WTC11 (cell line): ENCODE measurements around the gene OR2V2. TPM values are rescaled to one million over a fixed set of nuclear protein-coding genes. Genes with fewer than 3 reads are reported as not detected.

Experiments used
- ATAC-seq: fragments of 200-7000 bp; cut with Tn5 transposase; 2 replicates; pipeline ENCODE4 v1.10.0; 2021; ENCODE audit warnings: mild to moderate bottlenecking, moderate library complexity
- CTCF ChIA-PET: fragments of 300-600 bp; sonication (Branson Sonifier 250); formaldehyde crosslinking; loops from one replicate; lab custom pipeline; 2021; ENCODE audit warnings: antibody characterized with exemption; lab: Charles Lee
- POLR2A ChIA-PET: fragments of 350-600 bp; sonication (Branson Sonifier 250); formaldehyde crosslinking; loops from one replicate; lab custom pipeline; 2021; ENCODE audit warnings: antibody characterized with exemption; lab: Charles Lee
- DNase-seq: peaks from one replicate; pipeline ENCODE4 v3.0.0; 2021; ENCODE audit warnings: low spot score
- H3K27ac Mint-ChIP-seq: 2 replicates; pipeline ENCODE4 v1.8.0; 2021; ENCODE audit warnings: mixed read lengths
- H3K27me3 Mint-ChIP-seq: 2 replicates; pipeline ENCODE4 v1.8.0; 2021; ENCODE audit warnings: low read depth, mild to moderate bottlenecking, moderate library complexity, mixed read lengths
- H3K36me3 Mint-ChIP-seq: 2 replicates; pipeline ENCODE4 v1.8.0; 2021; ENCODE audit warnings: mixed read lengths
- H3K4me1 Mint-ChIP-seq: 2 replicates; pipeline ENCODE4 v1.8.0; 2022; ENCODE audit warnings: mixed read lengths
- H3K4me3 Mint-ChIP-seq: 2 replicates; pipeline ENCODE4 v1.8.0; 2021; ENCODE audit warnings: mild to moderate bottlenecking, moderate library complexity, mixed read lengths
- H3K9me3 Mint-ChIP-seq: 2 replicates; pipeline ENCODE4 v1.8.0; 2021; ENCODE audit warnings: mixed read lengths
- CBFB ChIP-seq: sonication (generic); formaldehyde crosslinking; IDR thresholded peaks from 2 replicates; pipeline ENCODE4 v1.8.1; 2022; ENCODE audit warnings: mild to moderate bottlenecking, low read depth, missing genetic modification reagents
- CREB1 ChIP-seq: sonication (generic); formaldehyde crosslinking; IDR thresholded peaks from 2 replicates; pipeline ENCODE4 v1.8.0; 2023; ENCODE audit warnings: mild to moderate bottlenecking, missing genetic modification reagents
- ESRRA ChIP-seq: sonication (generic); formaldehyde crosslinking; IDR thresholded peaks from 2 replicates; pipeline ENCODE4 v1.8.1; 2022; ENCODE audit warnings: mild to moderate bottlenecking, missing genetic modification reagents, borderline replicate concordance
- FOXP1 ChIP-seq: sonication (generic); formaldehyde crosslinking; IDR thresholded peaks from 2 replicates; pipeline ENCODE4 v1.8.0; 2022; ENCODE audit warnings: missing genetic modification reagents, mild to moderate bottlenecking, moderate library complexity, borderline replicate concordance
- GABPB1 ChIP-seq: sonication (generic); formaldehyde crosslinking; IDR thresholded peaks from 2 replicates; pipeline ENCODE4 v1.8.1; 2023; ENCODE audit warnings: mild to moderate bottlenecking, missing genetic modification reagents
- GRHL2 ChIP-seq: fragments of 250-450 bp; sonication (Bioruptor Pico); IDR thresholded peaks from 2 replicates; pipeline ENCODE4 v1.8.0; 2022; ENCODE audit warnings: mild to moderate bottlenecking, moderate library complexity; ENCODE audit not compliant: insufficient replicate concordance, severe bottlenecking
- HMGA2 ChIP-seq: fragments of 250-450 bp; sonication (Bioruptor Pico); IDR thresholded peaks from 2 replicates; pipeline ENCODE4 v1.4.0; 2021; ENCODE audit warnings: mild to moderate bottlenecking, moderate library complexity
- JUN ChIP-seq: sonication (generic); formaldehyde crosslinking; IDR thresholded peaks from 2 replicates; pipeline ENCODE4 v1.8.0; 2023; ENCODE audit warnings: mild to moderate bottlenecking, missing genetic modification reagents
- KAT7 ChIP-seq: sonication (generic); formaldehyde crosslinking; IDR thresholded peaks from 2 replicates; pipeline ENCODE4 v1.8.1; 2023; ENCODE audit warnings: missing genetic modification reagents, mild to moderate bottlenecking, borderline replicate concordance
- MXD4 ChIP-seq: fragments of 250-450 bp; sonication (Bioruptor Pico); IDR thresholded peaks from 2 replicates; pipeline ENCODE4 v1.8.0; 2021; ENCODE audit warnings: mild to moderate bottlenecking, moderate library complexity, borderline replicate concordance
- NFE2L1 ChIP-seq: sonication (generic); formaldehyde crosslinking; IDR thresholded peaks from 2 replicates; pipeline ENCODE4 v1.8.1; 2023; ENCODE audit warnings: missing genetic modification reagents
- RELA ChIP-seq: sonication (generic); formaldehyde crosslinking; IDR thresholded peaks from 2 replicates; pipeline ENCODE4 v1.8.1; 2022; ENCODE audit warnings: missing genetic modification reagents, mild to moderate bottlenecking, borderline replicate concordance
- SOX15 ChIP-seq: fragments of 250-450 bp; sonication (Bioruptor Pico); IDR thresholded peaks from 2 replicates; pipeline ENCODE4 v1.9.0; 2021; ENCODE audit warnings: mild to moderate bottlenecking
- TEAD1 ChIP-seq: sonication (generic); formaldehyde crosslinking; IDR thresholded peaks from 2 replicates; pipeline ENCODE4 v1.8.0; 2022; ENCODE audit warnings: mild to moderate bottlenecking, missing genetic modification reagents
- ZNF232 ChIP-seq: sonication (generic); formaldehyde crosslinking; IDR thresholded peaks from 2 replicates; pipeline ENCODE4 v1.8.0; 2022; ENCODE audit warnings: mild to moderate bottlenecking, missing genetic modification reagents
- ZNF317 ChIP-seq: sonication (generic); formaldehyde crosslinking; IDR thresholded peaks from 2 replicates; pipeline ENCODE4 v1.8.1; 2023; ENCODE audit warnings: low read depth, mild to moderate bottlenecking, moderate library complexity, missing genetic modification reagents, borderline replicate concordance
- total RNA-seq: library from RNA; stranded (reverse); gene quantifications from 3 replicates; pipeline ENCODE4 v1.2.3, GENCODE V29; 2021
- TF ChIP-seq, protein P1 (sequence below): sonication (generic); formaldehyde crosslinking; IDR thresholded peaks from 2 replicates; pipeline ENCODE4 v1.8.1; 2022; ENCODE audit warnings: mild to moderate bottlenecking, moderate library complexity, missing genetic modification reagents
- TF ChIP-seq, protein P2 (sequence below): sonication (generic); formaldehyde crosslinking; conservative IDR thresholded peaks from 2 replicates; pipeline ENCODE4 v1.8.1; 2022; ENCODE audit warnings: mild to moderate bottlenecking, missing genetic modification reagents
- TF ChIP-seq, protein P3 (sequence below): fragments of 250-450 bp; sonication (Bioruptor Pico); conservative IDR thresholded peaks from 2 replicates; pipeline ENCODE4 v1.9.0; 2021; ENCODE audit warnings: mild to moderate bottlenecking
- TF ChIP-seq, protein P4 (sequence below): sonication (generic); formaldehyde crosslinking; IDR thresholded peaks from 2 replicates; pipeline ENCODE4 v1.8.0; 2022; ENCODE audit warnings: mild to moderate bottlenecking, missing genetic modification reagents
- TF ChIP-seq, protein P5 (sequence below): sonication (generic); formaldehyde crosslinking; IDR thresholded peaks from 2 replicates; pipeline ENCODE4 v1.8.1; 2023; ENCODE audit warnings: mild to moderate bottlenecking, missing genetic modification reagents
- TF ChIP-seq, protein P6 (sequence below): sonication (generic); formaldehyde crosslinking; IDR thresholded peaks from 2 replicates; pipeline ENCODE4 v1.8.1; 2023; ENCODE audit warnings: mild to moderate bottlenecking, moderate library complexity, missing genetic modification reagents

The OR2V2 gene
- total RNA-seq, 1 experiment from 2014 or later: not detected

DNA sequence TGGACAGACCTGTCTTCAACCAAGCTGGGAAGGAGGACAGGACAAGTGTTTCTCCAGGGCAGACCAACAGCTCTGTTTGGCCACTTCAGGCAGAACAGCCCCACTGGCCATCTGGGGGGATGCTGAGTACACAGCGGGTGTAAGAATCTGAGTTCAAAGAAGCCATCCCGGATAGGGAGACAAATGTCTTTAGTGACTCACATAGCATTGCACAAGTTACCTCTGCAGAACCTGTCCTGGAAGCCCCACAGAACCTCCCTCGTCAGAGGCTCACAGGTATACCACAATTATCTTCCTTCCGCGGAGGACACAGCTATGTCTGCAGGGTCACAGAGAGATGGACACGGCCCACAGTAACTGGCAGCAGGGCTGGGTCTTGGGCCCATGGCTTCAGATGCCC is 2.0 kb downstream of the OR2V2 start:
- H3K9me3 Mint-ChIP-seq: peaks cover 36% of the 10 kb centered on the region
- H3K4me3 Mint-ChIP-seq: no peak overlapping the region
- H3K4me1 Mint-ChIP-seq: peaks cover 34% of the 10 kb centered on the region
- no peak for ATAC-seq
- peaks cover 29% of the 10 kb centered on the region for H3K27me3 Mint-ChIP-seq
- peaks cover 22% of the 10 kb centered on the region for H3K36me3 Mint-ChIP-seq
- no peak overlapping the region for H3K27ac Mint-ChIP-seq
- ChIA-PET CTCF (no interaction called here), POLR2A (no interaction called here)
- TF ChIP-seq FOXP1 (CRISPR knock-in tag) (no peak), JUN (no peak), ZNF317 (CRISPR knock-in tag) (no peak), CREB1 (CRISPR knock-in tag) (no peak), RELA (CRISPR knock-in tag) (no peak), ZNF232 (no peak), GRHL2 (no peak), MXD4 (no peak), HMGA2 (CRISPR knock-in tag) (no peak)
- TF ChIP-seq, protein P1, sequence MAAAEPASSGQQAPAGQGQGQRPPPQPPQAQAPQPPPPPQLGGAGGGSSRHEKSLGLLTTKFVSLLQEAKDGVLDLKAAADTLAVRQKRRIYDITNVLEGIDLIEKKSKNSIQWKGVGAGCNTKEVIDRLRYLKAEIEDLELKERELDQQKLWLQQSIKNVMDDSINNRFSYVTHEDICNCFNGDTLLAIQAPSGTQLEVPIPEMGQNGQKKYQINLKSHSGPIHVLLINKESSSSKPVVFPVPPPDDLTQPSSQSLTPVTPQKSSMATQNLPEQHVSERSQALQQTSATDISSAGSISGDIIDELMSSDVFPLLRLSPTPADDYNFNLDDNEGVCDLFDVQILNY: no peak
- DNase-seq: no peak

DNA sequence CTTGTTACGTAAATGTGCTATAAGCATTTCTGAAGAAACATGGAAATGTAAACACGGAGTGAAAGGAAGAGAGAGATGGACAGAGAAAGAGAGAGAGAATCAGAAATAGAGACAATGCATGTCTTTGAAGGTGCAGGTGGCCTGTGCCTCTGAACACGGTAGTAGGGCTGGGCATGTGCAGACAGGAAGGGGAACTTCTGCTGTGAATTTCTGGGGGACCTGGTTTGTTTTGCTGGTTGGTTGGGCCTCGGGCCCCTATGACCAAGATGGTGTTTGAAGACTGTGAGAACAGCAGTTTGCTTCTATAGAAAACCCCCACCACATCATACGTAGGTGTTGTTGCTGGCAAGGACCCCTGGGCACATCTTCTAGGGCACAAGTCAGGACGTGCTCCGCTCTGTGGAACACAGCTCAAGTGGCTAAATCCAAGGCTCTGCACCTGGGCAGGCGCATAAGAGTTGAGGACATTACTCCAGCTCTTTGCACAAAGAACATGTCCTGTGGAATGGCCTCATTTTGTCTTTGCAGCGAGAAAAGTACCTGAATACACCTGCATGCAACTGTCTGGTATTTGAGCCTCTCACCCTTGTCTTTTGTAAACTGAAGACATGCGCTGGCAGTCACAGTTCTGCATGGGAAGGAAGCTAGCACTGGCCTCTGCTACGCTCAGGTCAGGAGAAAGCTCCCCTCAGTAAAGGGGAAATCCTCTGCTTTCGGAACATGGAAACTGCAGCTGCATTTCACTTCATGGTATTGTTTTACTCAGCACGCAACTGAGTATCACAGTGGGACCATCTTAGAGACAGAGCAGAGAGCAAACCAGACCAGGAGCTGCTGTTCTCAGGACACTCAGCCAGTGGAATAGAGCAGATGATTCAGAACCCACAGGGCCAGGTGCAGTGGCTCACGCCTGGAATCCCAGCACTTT is 2.7 kb downstream of the OR2V2 start:
- TF ChIP-seq NFE2L1 (CRISPR knock-in tag): no peak
- TF ChIP-seq GABPB1: no peak
- TF ChIP-seq, protein P2, sequence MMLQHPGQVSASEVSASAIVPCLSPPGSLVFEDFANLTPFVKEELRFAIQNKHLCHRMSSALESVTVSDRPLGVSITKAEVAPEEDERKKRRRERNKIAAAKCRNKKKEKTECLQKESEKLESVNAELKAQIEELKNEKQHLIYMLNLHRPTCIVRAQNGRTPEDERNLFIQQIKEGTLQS (CRISPR knock-in tag): no peak
- no peak for TF ChIP-seq ESRRA
- TF ChIP-seq, protein P3, sequence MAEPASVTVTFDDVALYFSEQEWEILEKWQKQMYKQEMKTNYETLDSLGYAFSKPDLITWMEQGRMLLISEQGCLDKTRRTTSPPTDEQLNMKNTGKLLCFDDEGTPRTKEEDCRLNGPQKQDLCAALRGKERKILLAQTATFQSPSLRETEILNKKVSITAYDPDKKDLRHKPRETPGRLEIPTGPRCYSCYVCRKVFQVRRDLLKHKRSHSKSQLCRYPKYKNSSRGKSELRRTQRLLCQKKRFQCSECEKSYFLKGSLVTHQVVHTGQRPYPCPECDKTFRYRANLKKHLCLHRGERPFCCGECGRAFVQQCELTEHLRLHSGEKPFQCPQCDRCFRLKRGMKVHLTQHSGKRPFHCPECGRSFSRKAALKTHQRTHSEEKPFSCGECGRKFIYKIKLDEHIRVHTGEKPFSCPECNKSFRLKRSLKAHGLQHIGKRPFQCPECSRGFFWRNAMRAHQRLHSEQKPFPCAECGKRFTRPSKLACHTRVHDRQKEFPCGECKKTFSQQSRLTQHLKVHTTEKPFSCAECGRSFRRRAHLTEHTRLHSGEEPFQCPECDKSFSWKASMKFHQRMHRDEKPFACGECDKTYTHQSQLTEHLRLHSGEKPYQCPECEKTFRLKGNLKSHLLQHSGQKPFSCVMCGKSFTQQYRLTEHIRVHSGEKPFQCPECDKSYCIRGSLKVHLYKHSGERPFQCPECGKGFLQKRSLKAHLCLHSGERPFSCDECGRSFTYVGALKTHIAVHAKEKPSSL (CRISPR knock-in tag): no peak
- no peak for TF ChIP-seq RELA (CRISPR knock-in tag)
- no peak for TF ChIP-seq SOX15 (CRISPR knock-in tag)
- no peak for TF ChIP-seq CBFB (CRISPR knock-in tag)

DNA sequence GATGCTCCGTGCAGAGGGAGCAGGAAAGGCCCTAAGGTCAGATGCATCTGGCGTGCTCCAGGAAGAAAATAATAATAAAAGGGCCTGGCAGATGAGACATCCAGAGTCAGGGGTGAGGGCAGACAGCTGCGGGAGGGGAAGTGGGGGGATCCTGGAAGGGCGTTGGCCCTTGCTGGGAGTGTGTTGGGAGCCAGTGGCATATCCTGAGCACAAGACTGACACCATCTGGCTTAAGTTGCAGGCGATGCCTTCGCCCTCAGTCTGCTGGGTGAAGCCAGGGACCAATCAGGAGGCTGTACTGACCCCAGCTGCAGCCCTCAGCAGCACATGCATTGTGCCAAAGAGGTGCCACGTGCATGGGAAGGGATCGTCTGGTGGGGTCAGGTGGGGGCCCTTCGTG is 3.8 kb downstream of the OR2V2 start:
- Mint-ChIP-seq H3K36me3 (peaks cover 9% of the 10 kb centered on the region), H3K4me3 (no peak overlapping the region), H3K27ac (no peak overlapping the region), H3K27me3 (peaks cover 35% of the 10 kb centered on the region), H3K9me3 (peaks cover 35% of the 10 kb centered on the region), H3K4me1 (peaks cover 34% of the 10 kb centered on the region)
- DNase-seq (peak; percentile 46), ATAC-seq (peak; percentile 97)
- CTCF ChIA-PET: interaction anchor here (0.6 to 2.8 kb wide), 6 partner anchors 10 to 314 kb away, joined by 3 to 11 read pairs (median 4); no protein-coding TSS in a partner anchor
- POLR2A ChIA-PET: interaction anchor here (0.8 kb wide), 1 partner anchor 108 kb away, joined by 3 read pairs; no protein-coding TSS in a partner anchor
- TF ChIP-seq, protein P4, sequence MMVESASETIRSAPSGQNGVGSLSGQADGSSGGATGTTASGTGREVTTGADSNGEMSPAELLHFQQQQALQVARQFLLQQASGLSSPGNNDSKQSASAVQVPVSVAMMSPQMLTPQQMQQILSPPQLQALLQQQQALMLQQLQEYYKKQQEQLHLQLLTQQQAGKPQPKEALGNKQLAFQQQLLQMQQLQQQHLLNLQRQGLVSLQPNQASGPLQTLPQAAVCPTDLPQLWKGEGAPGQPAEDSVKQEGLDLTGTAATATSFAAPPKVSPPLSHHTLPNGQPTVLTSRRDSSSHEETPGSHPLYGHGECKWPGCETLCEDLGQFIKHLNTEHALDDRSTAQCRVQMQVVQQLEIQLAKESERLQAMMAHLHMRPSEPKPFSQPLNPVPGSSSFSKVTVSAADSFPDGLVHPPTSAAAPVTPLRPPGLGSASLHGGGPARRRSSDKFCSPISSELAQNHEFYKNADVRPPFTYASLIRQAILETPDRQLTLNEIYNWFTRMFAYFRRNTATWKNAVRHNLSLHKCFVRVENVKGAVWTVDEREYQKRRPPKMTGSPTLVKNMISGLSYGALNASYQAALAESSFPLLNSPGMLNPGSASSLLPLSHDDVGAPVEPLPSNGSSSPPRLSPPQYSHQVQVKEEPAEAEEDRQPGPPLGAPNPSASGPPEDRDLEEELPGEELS (CRISPR knock-in tag): peak; percentile 43; the same call in 1 of the 2 replicates
- TF ChIP-seq ZNF232 (peak; percentile 42; the same call in 1 of the 2 replicates), KAT7 (CRISPR knock-in tag) (no peak), TEAD1 (CRISPR knock-in tag) (0 out of 2 replicates have a peak, but pooled peaks have one; percentile 10)
- TF ChIP-seq, protein P5, sequence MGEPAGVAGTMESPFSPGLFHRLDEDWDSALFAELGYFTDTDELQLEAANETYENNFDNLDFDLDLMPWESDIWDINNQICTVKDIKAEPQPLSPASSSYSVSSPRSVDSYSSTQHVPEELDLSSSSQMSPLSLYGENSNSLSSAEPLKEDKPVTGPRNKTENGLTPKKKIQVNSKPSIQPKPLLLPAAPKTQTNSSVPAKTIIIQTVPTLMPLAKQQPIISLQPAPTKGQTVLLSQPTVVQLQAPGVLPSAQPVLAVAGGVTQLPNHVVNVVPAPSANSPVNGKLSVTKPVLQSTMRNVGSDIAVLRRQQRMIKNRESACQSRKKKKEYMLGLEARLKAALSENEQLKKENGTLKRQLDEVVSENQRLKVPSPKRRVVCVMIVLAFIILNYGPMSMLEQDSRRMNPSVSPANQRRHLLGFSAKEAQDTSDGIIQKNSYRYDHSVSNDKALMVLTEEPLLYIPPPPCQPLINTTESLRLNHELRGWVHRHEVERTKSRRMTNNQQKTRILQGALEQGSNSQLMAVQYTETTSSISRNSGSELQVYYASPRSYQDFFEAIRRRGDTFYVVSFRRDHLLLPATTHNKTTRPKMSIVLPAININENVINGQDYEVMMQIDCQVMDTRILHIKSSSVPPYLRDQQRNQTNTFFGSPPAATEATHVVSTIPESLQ: no peak
- TF ChIP-seq, protein P6, sequence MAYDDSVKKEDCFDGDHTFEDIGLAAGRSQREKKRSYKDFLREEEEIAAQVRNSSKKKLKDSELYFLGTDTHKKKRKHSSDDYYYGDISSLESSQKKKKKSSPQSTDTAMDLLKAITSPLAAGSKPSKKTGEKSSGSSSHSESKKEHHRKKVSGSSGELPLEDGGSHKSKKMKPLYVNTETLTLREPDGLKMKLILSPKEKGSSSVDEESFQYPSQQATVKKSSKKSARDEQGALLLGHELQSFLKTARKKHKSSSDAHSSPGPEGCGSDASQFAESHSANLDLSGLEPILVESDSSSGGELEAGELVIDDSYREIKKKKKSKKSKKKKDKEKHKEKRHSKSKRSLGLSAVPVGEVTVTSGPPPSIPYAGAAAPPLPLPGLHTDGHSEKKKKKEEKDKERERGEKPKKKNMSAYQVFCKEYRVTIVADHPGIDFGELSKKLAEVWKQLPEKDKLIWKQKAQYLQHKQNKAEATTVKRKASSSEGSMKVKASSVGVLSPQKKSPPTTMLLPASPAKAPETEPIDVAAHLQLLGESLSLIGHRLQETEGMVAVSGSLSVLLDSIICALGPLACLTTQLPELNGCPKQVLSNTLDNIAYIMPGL: 0 out of 2 replicates have a peak, but pooled peaks have one; percentile 29

More for the DNA sequence above, 2.7 kb downstream of the OR2V2 start:
- no peak for ATAC-seq
- peaks cover 35% of the 10 kb centered on the region for H3K9me3 Mint-ChIP-seq
- POLR2A ChIA-PET: no interaction called here
- CTCF ChIA-PET: interaction anchor here (0.7 to 2.8 kb wide), 3 partner anchors 9 to 19 kb away, joined by 4 to 11 read pairs (median 5); no protein-coding TSS in a partner anchor
- no peak overlapping the region for H3K27ac Mint-ChIP-seq
- peaks cover 29% of the 10 kb centered on the region for H3K27me3 Mint-ChIP-seq
- H3K4me1 Mint-ChIP-seq: peaks cover 34% of the 10 kb centered on the region
- H3K36me3 Mint-ChIP-seq: peaks cover 18% of the 10 kb centered on the region
- DNase-seq: no peak
- no peak overlapping the region for H3K4me3 Mint-ChIP-seq
